ENCODE results near the gene ADIPOR2.
"Not testable (repeated sequence)": the region's sequence is repeated elsewhere in the genome, so short reads cannot be mapped to it uniquely, and the experiment has no call there.

Gene ADIPOR2

GRCh38 chr12:1665366-1665765 lies 25.5 kb upstream of the ADIPOR2 start:
- DNase-seq (ENCODE audit: low spot score), result no peak

- DNase-seq (ENCODE audit: low spot score), result no peak
These were observed 24.7 kb upstream of the ADIPOR2 start for GRCh38 chr12:1666215-1666614.

- no peak for DNase-seq (ENCODE audit: low spot score)
These were observed 24.1 kb upstream of the ADIPOR2 start for GRCh38 chr12:1666685-1667162.

- no peak for DNase-seq (ENCODE audit: low spot score)
These were observed 21.9 kb upstream of the ADIPOR2 start for GRCh38 chr12:1668833-1669543.

GRCh38 chr12:1670358-1671268 lies 20.3 kb upstream of the ADIPOR2 start:
- DNase-seq (ENCODE audit: low spot score), result no peak

GRCh38 chr12:1676043-1676442 lies 14.8 kb upstream of the ADIPOR2 start:
- DNase-seq (ENCODE audit: low spot score), result no peak

GRCh38 chr12:1680804-1681492 lies 9.9 kb upstream of the ADIPOR2 start:
- no peak for DNase-seq (ENCODE audit: low spot score)

- DNase-seq (ENCODE audit: low spot score), result no peak
These were observed 9.4 kb upstream of the ADIPOR2 start for GRCh38 chr12:1681493-1681807.

- no peak for DNase-seq (ENCODE audit: low spot score)
These were observed 2.7 kb upstream of the ADIPOR2 start for GRCh38 chr12:1688086-1688710.

- DNase-seq (ENCODE audit: low spot score), result peak; percentile 53
These were observed 495 bp downstream of the ADIPOR2 start for GRCh38 chr12:1691123-1692007.

GRCh38 chr12:1692226-1692625 lies 1.4 kb downstream of the ADIPOR2 start:
- DNase-seq (ENCODE audit: low spot score), result no peak

GRCh38 chr12:1692895-1693610 lies 2.2 kb downstream of the ADIPOR2 start:
- no peak for DNase-seq (ENCODE audit: low spot score)

GRCh38 chr12:1695097-1695496 lies 4.2 kb downstream of the ADIPOR2 start:
- not testable (repeated sequence) for DNase-seq (ENCODE audit: low spot score)

GRCh38 chr12:1695886-1696670 lies 5.2 kb downstream of the ADIPOR2 start:
- DNase-seq (ENCODE audit: low spot score), result no peak

GRCh38 chr12:1696800-1697199 lies 5.9 kb downstream of the ADIPOR2 start:
- DNase-seq (ENCODE audit: low spot score), result no peak

GRCh38 chr12:1697271-1697670 lies 6.4 kb downstream of the ADIPOR2 start:
- DNase-seq (ENCODE audit: low spot score), result no peak

GRCh38 chr12:1698720-1699119 lies 7.8 kb downstream of the ADIPOR2 start:
- no peak for DNase-seq (ENCODE audit: low spot score)

- DNase-seq (ENCODE audit: low spot score), result no peak
These were observed 11.8 kb downstream of the ADIPOR2 start for GRCh38 chr12:1702713-1703112.

Measured in HuH-7 (cell line).